ENCODE data around the gene KCNJ15. TPM values are rescaled to one million over a fixed set of nuclear protein-coding genes. Genes with fewer than 3 reads are reported as not detected.
"Not testable (repeated sequence)": the region's sequence is repeated elsewhere in the genome, so short reads cannot be mapped to it uniquely, and the experiment has no call there.

KCNJ15 gene
- total RNA-seq, result 12.0 and 14.8 TPM in 2 replicates
- 5.7 TPM for polyA plus RNA-seq (2012)

DNA sequence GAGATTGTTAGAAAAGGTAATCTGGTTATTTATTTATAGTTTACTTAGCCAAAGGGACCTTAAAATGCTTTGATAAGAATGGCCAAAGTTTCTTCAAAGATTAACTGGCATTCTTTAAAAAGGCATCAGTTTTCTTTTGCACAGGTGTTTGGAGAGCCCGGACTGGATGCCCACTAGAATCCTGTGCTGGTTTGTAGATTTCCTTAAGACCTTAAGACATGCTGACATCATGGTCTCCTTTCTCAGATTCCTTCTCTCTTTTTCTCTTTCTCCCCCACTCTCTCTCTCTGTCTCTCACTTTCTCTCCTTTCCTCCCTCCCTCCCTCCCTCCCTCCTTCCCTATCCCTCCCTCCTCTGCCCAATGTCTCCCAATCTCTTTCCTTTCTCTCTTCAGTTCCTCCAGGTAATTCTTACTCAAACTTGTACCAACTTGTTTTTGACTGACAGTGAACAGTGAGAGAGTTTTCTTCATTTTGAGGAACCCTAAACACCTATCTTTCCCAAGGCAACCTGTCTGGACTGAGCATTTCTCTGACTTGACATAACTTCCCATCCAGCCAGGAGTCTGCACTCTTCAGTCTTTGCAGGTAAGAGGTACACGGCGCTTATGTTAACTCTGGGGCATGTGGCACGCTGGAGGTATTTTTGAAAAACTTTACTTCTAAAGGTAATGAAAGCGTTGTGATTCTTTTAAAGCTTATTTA lies at the start of gene KCNJ15:
Gene KCNJ15 (plus strand): TSS at position 393 of the 704 bp plus-strand sequence. CDS start 42,271 bp downstream, outside the sequence.
- DNase-seq (ENCODE audit: low read depth), result no peak

DNA sequence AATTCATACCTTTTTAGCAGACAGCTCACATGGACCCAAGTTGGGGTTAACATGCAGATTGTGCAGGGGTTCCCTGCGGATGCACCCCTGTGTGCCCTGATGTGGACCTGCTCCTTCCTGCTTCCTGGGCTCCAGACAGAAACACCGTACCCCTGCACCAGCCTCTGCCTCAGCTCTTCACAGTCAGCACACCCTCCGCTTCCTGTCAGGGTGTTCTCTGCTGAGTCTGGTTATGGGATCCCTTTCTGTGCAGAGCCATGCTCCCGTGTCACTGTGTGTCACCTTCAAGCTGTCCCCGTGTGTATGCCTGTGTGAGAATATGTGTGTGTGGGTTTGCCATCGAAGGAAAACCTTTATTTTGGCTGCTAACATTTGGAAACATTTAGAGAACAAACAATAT lies 48.7 kb upstream of the KCNJ15 start:
- DNase-seq (ENCODE audit: low read depth), result no peak

DNA sequence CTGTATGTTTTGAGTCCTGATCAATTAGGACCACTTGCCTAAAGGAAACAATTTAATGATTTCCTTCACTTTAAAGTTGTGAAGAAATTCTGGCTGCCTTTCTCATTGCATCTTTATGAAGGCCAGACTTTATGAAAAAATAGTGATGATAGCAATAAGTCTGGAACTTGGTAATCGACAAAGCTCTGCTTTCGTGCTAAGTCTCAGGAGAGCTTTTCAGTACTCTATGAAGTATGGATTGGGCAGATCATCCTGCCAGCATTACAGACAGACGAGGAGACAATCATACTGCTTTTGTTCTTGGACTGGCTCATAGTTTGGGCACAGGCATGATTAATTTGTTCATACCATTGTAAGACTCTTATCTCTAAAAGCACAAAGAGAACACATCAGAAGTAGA lies 45.5 kb upstream of the KCNJ15 start:
- DNase-seq (ENCODE audit: low read depth), result no peak

DNA sequence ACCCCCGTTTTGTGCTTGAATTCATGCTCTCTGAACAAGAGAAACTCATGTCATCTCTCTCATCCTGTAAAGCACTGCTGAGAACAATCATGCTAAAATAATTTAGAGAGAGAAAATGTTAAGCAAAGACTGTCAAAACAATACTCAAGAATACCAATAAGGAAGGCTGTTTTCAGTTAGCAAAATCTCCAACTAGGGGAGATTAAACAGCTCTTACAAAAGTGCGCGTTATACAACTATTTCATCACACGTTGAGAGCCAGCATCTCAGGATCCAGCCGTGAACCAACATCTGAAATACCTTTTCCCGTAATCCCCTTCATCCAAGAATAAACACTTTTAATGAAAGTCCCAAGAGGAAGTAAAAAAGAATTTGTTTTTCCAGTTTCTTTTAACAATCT lies 44.1 kb upstream of the KCNJ15 start:
- DNase-seq (ENCODE audit: low read depth), result no peak

DNA sequence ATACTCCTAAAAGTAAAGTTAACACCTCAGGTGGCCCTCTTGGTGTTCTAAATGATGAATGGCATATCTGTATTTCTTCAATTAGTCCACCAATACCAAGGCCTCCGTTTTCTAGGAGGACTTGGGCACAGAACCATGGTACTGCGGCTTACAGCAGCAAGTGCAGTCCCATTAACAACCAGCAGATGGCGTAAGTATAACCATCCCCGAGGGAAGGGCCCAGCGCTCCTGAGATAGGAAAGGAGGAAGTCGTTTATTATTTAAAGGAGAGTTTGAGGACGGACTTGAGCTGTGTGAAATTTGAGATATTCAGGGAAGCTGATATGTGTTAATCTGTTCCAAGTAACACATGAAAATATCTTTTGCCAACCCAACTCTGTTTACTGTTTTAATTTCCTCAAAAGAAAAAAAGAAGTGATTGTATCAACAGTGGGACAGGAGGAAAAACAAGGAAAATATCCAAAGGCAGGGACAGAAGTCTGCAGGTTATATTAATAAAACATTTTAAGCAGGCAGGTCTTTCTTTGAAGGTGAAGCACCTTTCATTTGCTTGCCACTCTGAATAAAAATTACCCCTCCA lies 37.7 kb upstream of the KCNJ15 start:
- peak; percentile 82 for DNase-seq (ENCODE audit: low read depth)

DNA sequence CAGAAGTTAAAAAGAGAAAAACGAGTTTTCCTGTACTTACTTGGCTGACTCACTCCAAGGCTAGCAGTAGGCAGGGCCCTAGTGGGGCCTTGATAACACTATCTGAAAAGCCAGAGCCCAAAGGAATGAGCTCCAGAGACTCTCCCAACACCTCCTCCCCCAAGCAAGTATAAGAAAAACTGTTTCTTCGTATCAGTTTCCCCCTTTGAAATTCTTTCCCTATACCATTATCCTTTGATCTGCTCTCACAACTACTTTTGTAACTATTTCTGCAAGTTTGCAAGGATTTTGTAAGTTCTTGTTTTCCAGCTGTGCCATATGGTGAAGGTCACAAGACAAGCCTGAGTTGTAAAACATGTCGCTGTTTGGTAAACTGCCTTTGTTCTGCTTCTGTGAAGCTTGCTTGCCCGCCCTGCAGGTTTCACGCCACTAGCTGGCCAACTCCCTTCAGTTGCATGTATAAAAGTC lies 36.5 kb upstream of the KCNJ15 start:
- DNase-seq (ENCODE audit: low read depth), result no peak

DNA sequence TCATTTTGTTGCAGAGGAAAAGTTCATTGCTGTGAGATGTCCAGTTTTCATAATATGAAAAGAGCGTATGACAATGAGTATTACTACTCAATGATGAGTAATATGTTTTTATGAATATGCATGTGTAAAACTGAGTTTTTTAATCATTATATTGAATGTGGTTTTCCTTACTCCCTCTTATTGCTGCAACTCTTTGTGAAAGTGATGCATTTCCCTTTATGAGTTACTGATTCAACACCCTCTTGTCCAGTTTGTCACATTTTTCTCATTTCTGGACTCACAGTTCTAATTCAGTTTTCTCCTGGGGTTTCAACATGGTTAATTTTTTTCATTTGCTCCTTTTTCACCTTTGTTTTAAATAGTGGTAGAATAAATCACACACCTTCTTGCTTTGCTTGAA lies 35.2 kb upstream of the KCNJ15 start:
- DNase-seq (ENCODE audit: low read depth), result no peak

DNA sequence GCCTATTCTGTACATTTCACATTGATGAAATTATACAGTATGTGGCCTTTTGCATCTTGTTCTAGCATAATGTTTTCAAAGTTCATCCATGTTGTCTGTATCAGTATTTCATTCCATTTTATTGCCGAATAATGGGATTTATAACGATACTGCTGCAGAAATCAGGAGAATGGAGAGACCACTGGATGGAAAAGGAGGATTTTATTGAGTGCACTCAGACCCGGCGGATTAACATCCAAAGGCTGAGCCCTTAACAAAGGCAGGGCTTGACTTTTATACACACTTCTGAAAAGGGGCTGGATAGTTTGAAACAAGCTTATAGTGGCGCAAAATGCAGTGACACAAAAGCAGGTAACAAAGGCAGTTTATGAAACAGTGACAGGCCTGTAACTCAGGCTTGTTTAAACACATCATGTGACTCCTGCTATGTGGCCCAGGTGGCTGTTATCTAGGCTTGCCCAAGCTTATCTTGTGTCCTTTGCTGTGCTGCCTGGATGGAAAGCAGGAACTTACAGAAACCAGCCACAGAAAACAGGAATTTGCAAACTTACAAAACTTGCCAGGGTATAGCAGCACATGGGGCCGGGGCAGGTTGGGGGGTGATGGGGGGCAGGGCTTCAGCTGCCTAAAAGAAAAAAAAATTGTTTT lies 32.8 kb upstream of the KCNJ15 start:
- peak; percentile 38 for DNase-seq (ENCODE audit: low read depth)

DNA sequence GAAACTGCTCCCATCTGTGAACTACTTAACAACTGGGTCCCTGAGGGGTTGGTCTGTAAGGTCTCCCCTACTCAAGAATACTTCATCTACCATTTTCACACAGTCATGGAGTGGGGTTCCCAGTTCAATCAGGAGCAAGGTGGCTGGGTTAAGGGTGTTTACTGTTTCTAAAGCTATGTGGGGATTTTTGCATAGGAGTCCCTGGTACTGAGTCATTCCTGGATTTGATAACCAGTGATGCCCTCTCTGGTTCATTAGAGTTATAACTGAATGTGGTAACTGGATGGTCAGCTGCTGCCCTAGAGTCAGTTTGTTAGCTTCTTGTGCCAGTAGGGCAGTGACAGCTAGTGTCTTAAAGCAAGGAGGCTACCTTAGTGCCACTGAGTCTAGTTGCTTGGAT lies 29.4 kb upstream of the KCNJ15 start:
- DNase-seq (ENCODE audit: low read depth), result no peak

DNA sequence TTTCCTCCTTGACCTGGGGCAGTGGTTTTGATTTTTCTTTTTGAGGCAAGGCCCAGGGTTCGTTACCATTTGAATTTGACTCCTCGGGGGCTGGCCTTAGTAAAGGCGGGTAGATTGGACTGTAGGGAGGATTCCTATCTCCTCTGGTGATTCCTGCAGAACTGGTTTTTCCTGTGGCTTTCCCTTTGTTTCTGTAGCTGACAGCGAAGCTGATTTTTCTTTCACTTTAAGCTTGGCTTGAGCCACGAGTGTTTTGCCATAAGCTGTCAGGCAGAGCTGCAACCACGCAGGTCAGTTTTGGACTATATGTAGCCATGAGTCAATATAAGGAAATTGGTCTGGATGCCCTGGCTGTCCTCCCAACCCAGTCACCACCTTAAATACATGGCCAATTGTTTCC lies 28.7 kb upstream of the KCNJ15 start:
- no peak for DNase-seq (ENCODE audit: low read depth)

DNA sequence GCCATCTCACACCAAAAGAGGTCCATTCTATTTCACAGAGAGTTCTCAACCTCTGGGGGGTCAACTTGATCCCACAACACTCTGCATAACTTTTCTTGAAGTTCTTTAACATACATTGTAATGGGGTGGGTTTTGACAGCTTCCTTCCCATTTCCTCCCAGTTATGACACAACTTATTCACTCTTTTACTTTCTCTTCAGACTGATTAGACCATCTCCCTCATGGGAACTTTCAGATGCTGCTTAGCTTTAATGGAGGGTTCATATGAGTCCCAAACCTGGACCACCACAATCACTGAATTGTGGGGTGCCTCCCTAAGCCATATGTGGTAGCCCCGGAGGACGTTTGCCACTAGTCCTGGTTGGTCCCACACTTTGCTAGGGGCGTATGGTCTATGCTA lies 28.3 kb upstream of the KCNJ15 start:
- no peak for DNase-seq (ENCODE audit: low read depth)

DNA sequence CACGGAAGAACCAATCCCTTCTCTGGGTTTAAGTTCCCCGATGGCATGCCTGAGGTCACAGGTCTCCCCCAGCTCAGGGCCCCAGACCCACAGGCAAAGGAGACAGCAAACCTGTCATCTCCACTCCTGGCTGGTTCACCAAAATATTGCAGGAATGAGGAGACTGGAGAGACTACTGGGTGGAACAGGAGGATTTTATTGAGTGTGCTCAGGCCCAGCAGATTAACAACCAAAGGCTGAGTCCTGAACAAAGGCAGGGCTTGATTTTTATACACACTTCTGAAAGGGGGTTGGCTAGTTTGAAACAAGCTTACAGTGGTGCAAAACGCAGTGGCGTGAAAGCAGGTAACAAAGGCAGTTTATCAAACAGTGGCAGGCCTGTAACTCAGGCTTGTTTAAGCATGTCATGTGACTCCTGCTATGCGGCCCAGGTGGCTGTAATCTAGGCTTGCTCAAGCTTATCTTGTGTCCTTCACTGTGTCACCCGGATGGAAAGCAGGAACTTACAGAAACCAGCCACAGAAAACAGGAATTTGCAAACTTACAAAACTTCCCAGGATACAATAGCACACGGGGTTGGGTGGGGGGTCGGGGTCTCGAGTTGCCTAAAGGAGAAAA lies 27.4 kb upstream of the KCNJ15 start:
- no peak for DNase-seq (ENCODE audit: low read depth)

DNA sequence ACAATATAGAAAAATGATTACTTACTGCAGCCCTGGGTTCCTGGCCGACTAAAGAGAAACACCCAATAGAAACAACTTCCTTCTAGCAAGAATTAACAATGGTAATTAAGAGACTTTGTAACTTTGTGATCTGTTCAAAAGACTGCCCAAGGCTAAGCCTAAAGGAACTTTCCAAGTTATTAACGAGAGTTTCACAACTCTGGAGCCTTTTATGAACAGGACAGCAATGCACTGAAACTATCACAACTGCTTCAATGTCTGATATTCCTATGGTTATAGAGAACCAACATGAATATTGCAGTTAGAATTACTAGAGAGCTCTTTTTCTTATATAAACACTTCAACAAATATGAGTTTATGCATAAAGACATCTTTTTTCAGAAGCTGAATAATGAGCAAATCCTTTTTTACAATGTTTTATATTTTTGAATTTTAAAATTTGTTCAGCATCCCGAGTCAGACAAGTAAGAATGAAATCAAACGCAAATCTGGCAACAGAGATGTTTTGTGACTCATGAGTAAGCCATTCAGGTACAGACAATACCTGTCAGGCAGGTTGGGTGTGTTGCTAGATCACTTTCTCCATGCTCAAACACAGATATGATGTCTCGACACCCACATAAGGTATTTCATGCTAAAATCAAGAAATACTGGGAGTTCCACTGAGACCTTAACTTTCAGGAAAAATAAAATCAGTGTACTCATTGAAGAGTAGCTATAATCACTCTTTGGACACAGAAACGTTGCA lies 22.2 kb upstream of the KCNJ15 start:
- DNase-seq (ENCODE audit: low read depth), result no peak

DNA sequence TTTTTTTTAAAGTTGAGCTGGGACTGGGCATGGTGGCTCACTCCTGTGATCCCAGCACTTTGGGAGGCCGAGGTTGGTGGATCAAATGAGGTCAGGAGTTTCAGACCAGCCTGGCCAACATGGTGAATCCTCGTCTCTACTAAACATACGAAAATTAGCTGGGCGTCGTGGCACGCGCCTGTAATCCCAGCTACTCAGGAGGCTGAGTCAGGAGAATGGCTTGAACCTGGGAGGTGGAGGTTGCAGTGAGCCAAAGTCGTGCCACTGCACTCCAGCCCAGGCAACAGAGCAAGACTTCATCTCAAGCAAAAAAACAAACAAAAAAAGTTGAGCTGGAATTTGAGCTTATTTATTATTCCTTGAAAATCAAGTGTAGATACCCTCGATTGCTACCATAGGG lies 21.5 kb upstream of the KCNJ15 start:
- not testable (repeated sequence) for DNase-seq (ENCODE audit: low read depth)

DNA sequence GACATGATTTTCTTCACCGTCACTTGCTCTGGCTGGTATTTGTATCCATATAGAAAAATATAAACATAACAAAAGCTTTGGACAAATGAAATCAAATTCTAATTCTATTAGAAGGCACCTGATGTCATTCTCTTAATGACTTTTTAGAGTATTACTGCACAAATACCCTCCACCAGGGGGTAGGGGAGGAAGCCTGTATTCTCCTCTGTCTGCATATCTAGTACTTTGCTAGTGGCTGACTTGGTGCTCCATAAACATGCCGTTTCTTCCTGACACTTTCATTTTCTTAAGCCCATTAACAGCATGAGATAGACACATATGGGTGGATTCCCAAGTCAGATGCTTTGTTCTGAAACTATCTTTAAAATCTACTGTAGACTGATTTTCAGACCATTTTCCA lies 20.6 kb upstream of the KCNJ15 start:
- no peak for DNase-seq (ENCODE audit: low read depth)

DNA sequence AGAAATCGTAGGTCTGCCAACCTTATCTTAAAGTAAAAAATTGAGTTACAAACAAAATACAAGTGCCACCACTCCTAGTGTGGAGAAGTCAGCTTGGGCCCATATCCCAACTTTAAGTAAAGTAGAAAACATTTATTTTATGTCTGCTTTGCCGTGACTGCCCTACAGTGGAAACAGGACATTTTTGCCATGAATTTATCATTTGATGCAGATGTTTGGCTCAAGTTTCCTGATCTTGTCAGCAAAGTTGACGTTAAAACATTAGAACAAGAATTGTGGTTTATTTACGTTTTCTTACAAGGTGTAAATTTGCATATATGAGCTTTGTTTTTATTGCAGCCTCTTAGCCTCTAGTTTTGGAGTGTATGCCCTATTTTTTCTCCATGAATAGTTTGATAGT lies 17.1 kb upstream of the KCNJ15 start:
- DNase-seq (ENCODE audit: low read depth), result no peak

DNA sequence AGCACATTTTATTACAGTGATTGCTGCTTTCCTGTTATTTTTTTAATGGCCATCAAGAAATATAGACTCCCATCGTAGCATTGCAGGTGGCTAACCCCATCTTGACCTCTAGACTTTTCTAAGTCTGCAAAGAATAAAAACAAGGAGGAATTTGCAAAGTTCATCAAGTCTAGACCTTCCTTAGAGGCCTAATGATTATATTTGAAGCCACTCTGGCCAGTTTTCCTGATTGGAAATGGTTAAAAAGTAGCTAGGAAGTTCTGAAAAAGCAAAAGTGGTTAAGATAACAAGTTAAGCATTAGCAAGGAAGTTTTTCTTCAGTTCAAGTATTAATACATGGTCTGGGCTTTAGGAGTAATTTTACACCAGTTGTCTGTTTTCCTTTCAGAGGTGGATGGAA lies 16.7 kb upstream of the KCNJ15 start:
- DNase-seq (ENCODE audit: low read depth), result no peak

DNA sequence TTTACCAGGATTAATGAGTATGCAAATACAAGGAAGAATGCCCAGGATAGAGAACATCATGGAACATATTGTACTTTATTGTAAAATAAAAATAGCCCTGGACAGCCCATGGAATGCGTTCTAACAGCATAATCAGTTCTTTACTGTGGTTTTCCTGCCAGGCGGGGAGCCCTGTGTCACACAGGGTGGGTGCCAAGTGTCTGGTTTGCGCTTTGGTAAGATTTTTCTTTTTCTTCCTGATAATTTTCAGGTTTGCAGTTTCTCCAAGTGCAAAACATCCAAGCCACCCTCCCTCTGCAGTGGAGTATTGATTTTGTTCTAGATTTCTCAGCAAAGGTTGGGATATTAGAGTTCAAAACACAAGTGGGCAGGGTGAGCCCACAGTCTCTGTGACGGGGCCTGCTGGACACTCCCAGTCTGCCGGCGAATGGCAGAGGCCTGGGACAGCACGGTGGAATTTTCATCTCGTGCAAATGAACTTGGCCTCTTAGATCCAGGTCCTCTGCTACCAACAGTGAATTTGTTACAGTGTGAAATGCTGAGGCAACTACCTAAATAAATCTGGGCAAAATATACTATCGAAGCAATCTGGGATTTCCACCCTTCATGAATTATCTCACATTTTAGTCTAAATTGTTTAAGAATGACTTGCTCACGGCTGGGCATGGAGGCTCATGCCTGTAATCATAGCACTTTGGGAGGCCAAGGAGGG lies 15.6 kb upstream of the KCNJ15 start:
- DNase-seq (ENCODE audit: low read depth), result peak; percentile 83

DNA sequence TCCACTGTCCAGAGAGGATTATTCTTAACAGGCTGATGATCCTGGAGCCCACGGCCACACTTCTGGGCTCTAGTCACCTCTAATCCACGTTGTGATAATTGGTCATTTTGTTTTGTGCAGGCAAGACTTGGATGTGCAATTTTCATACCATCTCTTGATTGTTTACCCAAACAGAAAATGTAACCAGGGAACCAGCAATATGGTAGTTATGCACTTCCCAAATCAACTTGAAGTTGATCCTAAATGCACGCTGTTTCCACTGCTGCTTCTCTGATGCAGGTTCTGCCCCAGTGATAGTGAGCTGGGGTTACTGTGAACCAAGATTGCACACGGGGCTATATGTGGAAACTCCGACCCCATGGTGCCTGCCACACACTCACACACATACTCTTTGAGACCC lies 14.7 kb upstream of the KCNJ15 start:
- no peak for DNase-seq (ENCODE audit: low read depth)

DNA sequence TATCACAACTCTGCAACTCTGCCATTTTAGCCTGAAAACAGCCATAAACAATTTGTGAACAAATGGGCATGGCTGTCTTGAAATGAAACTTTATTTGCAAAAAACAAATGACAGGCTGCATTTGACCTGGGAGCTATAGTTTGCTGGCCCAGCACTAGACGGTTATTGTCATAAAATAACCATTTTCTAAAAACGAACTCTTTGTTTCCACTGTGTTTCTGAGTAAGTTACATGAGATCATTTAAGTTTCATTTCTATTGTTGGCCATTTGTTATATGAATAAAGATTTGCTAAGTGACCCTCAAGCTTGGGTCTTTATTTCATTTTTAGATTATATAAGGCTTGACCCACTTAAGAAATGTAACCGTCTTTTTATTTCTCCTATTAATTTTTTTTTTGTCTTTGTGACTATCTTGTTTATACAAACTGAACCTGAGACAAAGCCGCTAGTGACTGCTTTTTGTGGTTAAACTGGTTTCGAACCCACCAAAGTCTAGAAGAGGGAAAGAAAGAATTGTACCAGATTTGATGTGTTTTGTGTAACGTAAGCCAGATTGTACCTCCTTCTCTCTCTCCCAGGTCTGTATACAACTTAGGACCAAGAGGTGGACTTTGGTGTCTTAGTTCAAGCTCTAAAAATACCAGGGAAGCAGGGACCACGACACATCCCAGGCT lies 12.9 kb upstream of the KCNJ15 start:
- no peak for DNase-seq (ENCODE audit: low read depth)

Measured in myocyte (in vitro differentiated cells).